MCF 10A (cell line): ENCODE data around the gene TRIM45. TPM values are rescaled to one million over a fixed set of nuclear protein-coding genes. Genes with fewer than 3 reads are reported as not detected.

ENCODE experiments used
- BruUV-seq: library from RNA; stranded (reverse); fragments of 400-500 nt; replicated peaks from 2 replicates; lab custom pipeline; 2021; lab: Mats Ljungman, UMichigan
- CTCF ChIA-PET: fragments of 300-600 bp; sonication (Branson Sonifier 250); formaldehyde crosslinking; extraction: SDS; loops from one replicate; lab custom pipeline; 2021; ENCODE audit warnings: antibody characterized with exemption, inconsistent platforms; lab: Yijun Ruan, JAX
- POLR2A ChIA-PET: fragments of 300-600, 350-650 bp; sonication (Branson Sonifier 250); formaldehyde crosslinking; extraction: SDS; loops from one replicate; lab custom pipeline; 2020; ENCODE audit warnings: antibody characterized with exemption, inconsistent platforms; lab: Yijun Ruan, JAX
- DNase-seq: peaks from one replicate; pipeline ENCODE4 v3.0.0-alpha.2; 2018; ENCODE audit not compliant: unreplicated experiment
- H3K27ac Mint-ChIP-seq: one replicate; pipeline ENCODE4 v1.8.0; 2022; ENCODE audit warnings: mild to moderate bottlenecking, low read depth, mixed read lengths; ENCODE audit not compliant: unreplicated experiment
- H3K27me3 Mint-ChIP-seq: one replicate; pipeline ENCODE4 v1.8.0; 2022; ENCODE audit warnings: mixed read lengths; ENCODE audit not compliant: insufficient read depth, unreplicated experiment
- H3K36me3 Mint-ChIP-seq: one replicate; pipeline ENCODE4 v1.8.0; 2022; ENCODE audit warnings: mild to moderate bottlenecking, moderate library complexity, mixed read lengths; ENCODE audit not compliant: insufficient read depth, unreplicated experiment
- H3K4me1 Mint-ChIP-seq: one replicate; pipeline ENCODE4 v1.8.0; 2022; ENCODE audit warnings: mixed read lengths; ENCODE audit not compliant: insufficient read depth, unreplicated experiment
- H3K4me3 Mint-ChIP-seq: one replicate; pipeline ENCODE4 v1.8.0; 2022; ENCODE audit warnings: mild to moderate bottlenecking, moderate library complexity, mixed read lengths; ENCODE audit not compliant: unreplicated experiment
- H3K9me3 Mint-ChIP-seq: one replicate; pipeline ENCODE4 v1.8.0; 2022; ENCODE audit warnings: mixed read lengths; ENCODE audit not compliant: unreplicated experiment
- intact Hi-C: fragments of 100-400 bp; cut with micrococcal nuclease; formaldehyde crosslinking; loops from 2 replicates; pipeline ENCODE4 v1.14.1; 2022
- total RNA-seq: library from RNA; stranded (reverse); gene quantifications from 2 replicates; pipeline ENCODE4 v1.2.3, GENCODE V29; 2022
- TF ChIP-seq, protein P1 (sequence below): fragments of 200-600 bp; IDR thresholded peaks from one replicate; pipeline ENCODE4 v1.8.0; 2022; ENCODE audit warnings: antibody characterized with exemption, mild to moderate bottlenecking; ENCODE audit not compliant: unreplicated experiment

The TRIM45 gene
- total RNA-seq, 1 experiment from 2014 or later: 1.6 TPM

DNA sequence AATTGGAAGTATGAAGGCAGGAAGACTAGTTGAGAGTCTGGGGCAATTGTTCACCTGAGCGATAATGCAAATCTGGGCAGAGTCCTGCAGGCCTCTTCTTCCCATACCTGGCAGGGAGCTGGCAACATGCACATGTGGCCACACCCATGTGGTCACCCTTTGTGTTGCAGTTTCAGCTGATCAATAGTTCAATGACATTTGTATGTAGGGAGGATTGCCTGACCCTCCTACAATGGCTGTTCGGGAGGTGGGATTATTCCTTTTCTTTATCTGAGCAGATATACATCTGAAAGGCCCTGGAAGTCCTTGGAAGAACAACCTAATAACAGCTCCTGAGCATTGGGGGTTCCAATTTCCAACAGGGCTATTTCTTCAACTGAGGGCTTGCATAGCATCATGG, 15.2 kb upstream of the TRIM45 start:
- DNase-seq: no peak
- no peaks in the 10 kb centered on the region for H3K9me3 Mint-ChIP-seq
- no peaks in the 10 kb centered on the region for H3K27me3 Mint-ChIP-seq
- no peaks in the 10 kb centered on the region for H3K36me3 Mint-ChIP-seq
- no peak overlapping the region for H3K4me3 Mint-ChIP-seq
- TF ChIP-seq, protein P1, sequence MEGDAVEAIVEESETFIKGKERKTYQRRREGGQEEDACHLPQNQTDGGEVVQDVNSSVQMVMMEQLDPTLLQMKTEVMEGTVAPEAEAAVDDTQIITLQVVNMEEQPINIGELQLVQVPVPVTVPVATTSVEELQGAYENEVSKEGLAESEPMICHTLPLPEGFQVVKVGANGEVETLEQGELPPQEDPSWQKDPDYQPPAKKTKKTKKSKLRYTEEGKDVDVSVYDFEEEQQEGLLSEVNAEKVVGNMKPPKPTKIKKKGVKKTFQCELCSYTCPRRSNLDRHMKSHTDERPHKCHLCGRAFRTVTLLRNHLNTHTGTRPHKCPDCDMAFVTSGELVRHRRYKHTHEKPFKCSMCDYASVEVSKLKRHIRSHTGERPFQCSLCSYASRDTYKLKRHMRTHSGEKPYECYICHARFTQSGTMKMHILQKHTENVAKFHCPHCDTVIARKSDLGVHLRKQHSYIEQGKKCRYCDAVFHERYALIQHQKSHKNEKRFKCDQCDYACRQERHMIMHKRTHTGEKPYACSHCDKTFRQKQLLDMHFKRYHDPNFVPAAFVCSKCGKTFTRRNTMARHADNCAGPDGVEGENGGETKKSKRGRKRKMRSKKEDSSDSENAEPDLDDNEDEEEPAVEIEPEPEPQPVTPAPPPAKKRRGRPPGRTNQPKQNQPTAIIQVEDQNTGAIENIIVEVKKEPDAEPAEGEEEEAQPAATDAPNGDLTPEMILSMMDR: no peak
- CTCF ChIA-PET: interaction anchor here (0.6 to 2.5 kb wide), 4 partner anchors 8 to 149 kb away, joined by 3 to 20 read pairs (median 6); no protein-coding TSS in a partner anchor
- BruUV-seq: no TSS peak
- H3K27ac Mint-ChIP-seq: no peak overlapping the region
- intact Hi-C loops: no loop called here
- H3K4me1 Mint-ChIP-seq: no peaks in the 10 kb centered on the region
- POLR2A ChIA-PET: interaction anchor here (0.7 to 1.0 kb wide), 2 partner anchors 8 to 273 kb away, joined by 3 to 4 read pairs; no protein-coding TSS in a partner anchor

DNA sequence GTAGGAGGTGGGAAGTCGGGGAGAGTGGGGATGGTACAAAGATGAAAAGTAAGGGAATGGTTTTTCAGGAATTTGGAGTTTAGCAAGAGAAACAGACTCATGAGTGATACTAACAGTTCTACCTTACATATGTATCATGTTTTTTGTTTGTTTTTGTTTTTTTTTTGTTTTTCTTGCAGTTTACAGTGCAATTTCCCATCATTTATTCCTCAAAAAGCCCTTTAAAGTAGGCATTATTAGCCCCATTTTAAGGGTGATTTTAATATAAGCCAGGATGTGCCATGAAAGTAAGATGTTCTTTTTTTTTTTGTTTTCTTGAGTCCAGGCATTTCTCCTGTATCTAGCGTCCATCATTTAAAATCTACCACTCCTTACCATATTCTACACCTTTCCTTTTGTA, 13.8 kb upstream of the TRIM45 start:
- Mint-ChIP-seq H3K36me3 (no peaks in the 10 kb centered on the region), H3K27ac (no peak overlapping the region), H3K4me1 (no peaks in the 10 kb centered on the region), H3K4me3 (no peak overlapping the region), H3K9me3 (no peaks in the 10 kb centered on the region), H3K27me3 (no peaks in the 10 kb centered on the region)
- ChIA-PET POLR2A (interaction anchor here (0.6 kb wide), 1 partner anchor 127 kb away, joined by 3 read pairs; no protein-coding TSS in a partner anchor), CTCF (interaction anchor here (0.6 to 2.0 kb wide), 3 partner anchors 13 to 233 kb away, joined by 3 to 6 read pairs (median 4); no protein-coding TSS in a partner anchor)
- BruUV-seq: no TSS peak
- no peak for DNase-seq
- intact Hi-C loops: no loop called here
- TF ChIP-seq, protein P1: no peak

DNA sequence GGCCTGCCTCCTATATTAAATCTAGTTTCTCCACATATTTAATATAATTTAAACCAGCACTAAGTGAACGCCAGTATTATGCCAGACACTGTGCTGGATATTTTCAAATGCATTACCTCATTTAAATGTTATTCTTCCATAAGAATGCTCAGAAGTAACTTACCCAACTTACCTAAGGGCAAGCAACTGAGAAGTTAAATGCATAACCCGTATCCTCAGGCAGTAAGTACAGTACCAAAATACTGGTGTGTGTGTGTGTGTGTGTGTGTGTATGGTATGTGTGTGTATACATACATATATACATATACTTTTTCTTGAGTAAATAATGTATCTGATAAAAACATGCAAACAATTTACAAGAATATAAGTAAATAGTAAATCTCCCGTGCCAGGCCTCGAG, 9.0 kb upstream of the TRIM45 start:
- TF ChIP-seq, protein P1: no peak
- ChIA-PET POLR2A (no interaction called here), CTCF (interaction anchor here (1.0 to 9.1 kb wide), 2 partner anchors 32 to 60 kb away, joined by 3 to 201 read pairs; no protein-coding TSS in a partner anchor)
- BruUV-seq: no TSS peak
- Mint-ChIP-seq H3K4me3 (no peak overlapping the region), H3K36me3 (no peaks in the 10 kb centered on the region), H3K27me3 (no peaks in the 10 kb centered on the region), H3K9me3 (no peaks in the 10 kb centered on the region), H3K27ac (no peak overlapping the region), H3K4me1 (peaks cover 11% of the 10 kb centered on the region)
- DNase-seq: no peak
- intact Hi-C loops: no loop called here

DNA sequence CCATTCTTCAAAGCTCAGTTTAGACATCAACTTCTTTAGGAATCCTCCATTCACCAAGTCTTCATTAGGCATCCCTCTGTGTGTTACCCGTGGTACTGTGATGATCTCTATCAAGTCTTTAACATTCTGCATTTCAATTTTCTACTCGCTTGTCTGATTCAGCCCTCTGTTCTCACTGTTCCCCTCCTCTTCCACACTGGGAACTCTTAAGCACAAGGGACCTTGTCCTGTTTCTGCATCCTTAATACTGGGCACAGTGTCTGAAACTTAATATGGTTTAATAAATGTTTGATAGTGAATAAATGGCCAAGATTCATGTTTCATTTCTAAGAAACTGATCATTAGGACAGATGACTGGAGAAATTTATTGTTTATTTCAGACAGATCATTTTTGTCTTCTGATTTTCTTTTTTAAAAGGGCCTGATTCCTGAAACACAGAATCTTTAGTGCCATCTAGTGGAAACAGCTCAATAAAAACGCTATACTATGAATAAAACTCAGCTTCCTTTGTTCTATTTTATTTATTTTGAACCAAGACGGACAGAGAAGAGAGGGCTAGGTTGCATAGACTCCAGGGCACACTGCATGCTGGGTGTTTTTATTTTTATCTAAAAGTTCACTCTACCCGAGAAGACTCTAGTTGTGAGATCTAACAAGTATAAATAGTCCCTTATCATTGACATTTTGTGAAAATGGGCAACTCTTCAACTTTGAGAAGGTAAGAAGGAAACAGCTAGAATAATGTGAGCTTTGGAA, 7.0 kb upstream of the TRIM45 start:
- peak; percentile 52 for DNase-seq

More for the DNA sequence above, 7.0 kb upstream of the TRIM45 start:
- POLR2A ChIA-PET: interaction anchor here (0.9 to 1.9 kb wide), 9 partner anchors 9 to 241 kb away, joined by 3 to 8 read pairs (median 4); partner anchors contain the start of genes TTF2 and VTCN1
- peaks cover 11% of the 10 kb centered on the region for H3K4me1 Mint-ChIP-seq
- intact Hi-C loops: loop anchor here (1.0 to 10.0 kb wide), 4 partner anchors 60 to 404 kb away; partner anchors contain the start of gene MAN1A2
- H3K27ac Mint-ChIP-seq: no peak overlapping the region
- CTCF ChIA-PET: interaction anchor here (0.5 to 9.1 kb wide), 43 partner anchors 9 to 1094 kb away, joined by 3 to 201 read pairs (median 3); partner anchors contain the start of genes TTF2 and VTCN1
- TF ChIP-seq, protein P1: peak; percentile 42
- H3K9me3 Mint-ChIP-seq: no peaks in the 10 kb centered on the region
- no peak overlapping the region for H3K4me3 Mint-ChIP-seq
- no TSS peak for BruUV-seq
- H3K27me3 Mint-ChIP-seq: no peaks in the 10 kb centered on the region
- H3K36me3 Mint-ChIP-seq: no peaks in the 10 kb centered on the region
